HPDE6-E6E7 (cell line): ENCODE measurements around the gene LY6G5C.

Experiments
- DNase-seq: peaks from one replicate; pipeline ENCODE4 v3.0.0; 2011; ENCODE audit warnings: missing footprints; ENCODE audit errors: extremely low spot score

Gene LY6G5C

DNA sequence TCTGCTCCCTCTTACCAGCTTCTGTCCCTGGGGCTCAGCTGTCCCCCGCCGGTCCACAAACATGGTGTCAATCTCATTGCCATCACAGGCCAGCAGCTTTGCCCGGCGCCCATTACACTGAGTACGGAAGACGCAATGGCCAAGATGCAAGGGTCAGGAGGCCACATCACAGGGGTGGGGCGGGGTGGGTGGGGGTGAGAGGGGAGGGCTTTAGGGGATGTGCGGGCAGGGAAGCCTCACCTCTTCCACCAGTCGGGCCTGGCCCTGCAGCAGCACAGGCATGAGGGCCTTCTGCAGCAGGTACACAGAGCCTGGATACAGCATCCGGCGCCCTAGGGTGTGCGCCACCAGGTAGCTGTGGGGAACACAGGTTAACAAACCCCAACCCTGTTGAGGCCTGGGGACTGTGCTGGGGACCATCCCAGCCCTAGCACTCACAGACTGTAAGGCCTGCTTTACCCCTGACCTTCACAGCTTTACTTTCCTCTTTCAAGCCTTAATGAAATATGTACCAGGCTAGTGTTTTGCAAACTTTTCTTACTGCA, 10.8 kb upstream of the LY6G5C start:
- DNase-seq: no peak

DNA sequence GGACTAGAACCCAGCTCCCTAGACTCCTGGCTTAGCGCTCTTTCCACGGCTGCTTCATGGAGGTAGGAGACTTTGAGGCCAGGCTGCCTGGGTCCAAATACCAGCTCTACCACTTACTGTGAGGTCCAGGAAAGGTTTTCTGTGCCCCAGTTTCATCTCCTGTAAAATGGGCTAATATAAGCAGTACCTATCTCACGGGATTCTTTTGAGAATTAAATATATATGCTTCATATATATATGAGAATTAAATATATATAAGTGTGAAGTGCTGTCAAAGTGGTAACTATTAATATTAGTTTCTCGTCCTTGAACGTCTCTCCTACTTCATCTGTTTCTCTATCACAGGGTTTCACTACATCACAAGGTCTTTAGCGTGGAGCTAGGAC, 10.2 kb upstream of the LY6G5C start:
- DNase-seq: no peak

DNA sequence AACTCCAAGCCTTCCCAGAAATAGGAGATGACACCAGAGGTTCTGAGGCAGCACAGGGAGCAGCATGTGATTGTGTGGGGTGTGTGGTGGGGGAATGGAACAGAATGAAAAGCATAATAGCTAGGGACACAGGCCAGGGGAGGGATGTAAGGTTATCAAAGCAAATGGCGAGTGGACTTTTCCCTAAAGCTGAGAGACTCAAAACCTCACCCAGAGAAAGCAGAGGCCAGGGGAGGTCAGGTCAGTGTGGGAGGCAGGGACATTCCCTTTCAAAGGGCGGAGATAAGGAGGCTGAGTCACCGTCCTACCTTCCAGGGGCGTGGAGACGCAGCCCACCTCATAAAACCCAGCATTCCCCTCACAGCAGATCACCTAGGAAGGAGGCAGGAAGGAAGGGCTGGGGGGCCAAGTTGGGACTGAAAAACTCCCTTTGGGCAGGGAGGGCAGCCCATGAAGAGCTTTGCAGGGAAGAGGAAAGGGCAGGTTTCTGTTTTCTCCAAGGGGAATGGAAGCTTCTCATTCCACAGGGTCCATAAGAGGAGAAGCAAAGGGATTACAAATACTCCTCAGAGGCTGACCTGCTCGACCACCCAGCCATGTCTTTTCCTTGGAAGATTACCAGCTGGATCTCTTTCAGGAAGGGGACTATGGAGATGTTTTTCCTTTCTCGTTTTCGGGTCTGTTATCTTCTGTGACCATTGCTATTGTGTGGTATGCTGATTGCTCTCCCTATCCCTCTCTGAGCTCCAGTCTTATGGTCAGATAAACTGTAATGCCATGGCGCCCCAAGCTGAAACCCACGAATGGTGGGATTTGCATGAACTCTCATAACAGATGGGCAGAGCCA, 9.6 kb upstream of the LY6G5C start:
- DNase-seq: no peak

DNA sequence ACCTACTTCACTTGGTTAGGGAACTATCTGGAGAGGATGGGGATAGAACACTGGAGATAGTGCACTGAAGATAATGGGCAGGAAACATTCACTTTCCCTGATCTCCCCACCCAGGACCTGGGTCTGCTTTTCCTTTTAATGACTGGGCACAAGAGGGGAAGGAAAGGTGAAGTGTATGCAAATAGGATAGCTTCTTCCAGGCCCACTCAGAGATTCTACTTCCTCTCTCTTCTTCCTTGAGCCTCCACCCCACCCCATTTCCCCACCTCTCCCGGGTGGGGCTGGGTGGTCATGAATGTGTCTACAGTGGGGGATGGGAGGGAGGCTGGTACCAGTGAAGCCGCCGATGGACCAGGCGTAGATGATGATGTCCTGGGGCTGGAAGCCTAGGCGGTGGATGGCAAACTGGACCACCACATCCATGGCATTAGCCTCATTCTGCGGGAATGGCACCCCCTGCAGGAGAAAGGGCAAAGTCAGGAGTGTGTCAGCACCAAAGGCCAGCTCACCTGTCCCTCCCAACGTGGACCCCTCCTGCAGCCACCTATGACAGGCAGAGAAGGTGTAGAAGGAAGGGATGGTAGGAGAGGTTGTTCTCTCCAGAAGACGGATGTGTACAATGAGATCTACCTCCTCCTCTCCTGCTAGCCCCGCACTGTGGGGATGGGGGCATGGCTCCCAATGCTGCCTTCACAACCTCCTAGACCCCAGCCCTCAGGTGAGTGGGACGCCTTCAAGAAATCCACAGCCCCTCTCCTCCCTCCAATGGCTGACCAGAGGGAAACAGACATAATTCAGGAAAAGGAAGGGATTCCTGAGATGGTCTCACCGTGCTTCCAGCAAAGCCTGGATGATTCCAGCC, 8.6 kb upstream of the LY6G5C start:
- DNase-seq: no peak

DNA sequence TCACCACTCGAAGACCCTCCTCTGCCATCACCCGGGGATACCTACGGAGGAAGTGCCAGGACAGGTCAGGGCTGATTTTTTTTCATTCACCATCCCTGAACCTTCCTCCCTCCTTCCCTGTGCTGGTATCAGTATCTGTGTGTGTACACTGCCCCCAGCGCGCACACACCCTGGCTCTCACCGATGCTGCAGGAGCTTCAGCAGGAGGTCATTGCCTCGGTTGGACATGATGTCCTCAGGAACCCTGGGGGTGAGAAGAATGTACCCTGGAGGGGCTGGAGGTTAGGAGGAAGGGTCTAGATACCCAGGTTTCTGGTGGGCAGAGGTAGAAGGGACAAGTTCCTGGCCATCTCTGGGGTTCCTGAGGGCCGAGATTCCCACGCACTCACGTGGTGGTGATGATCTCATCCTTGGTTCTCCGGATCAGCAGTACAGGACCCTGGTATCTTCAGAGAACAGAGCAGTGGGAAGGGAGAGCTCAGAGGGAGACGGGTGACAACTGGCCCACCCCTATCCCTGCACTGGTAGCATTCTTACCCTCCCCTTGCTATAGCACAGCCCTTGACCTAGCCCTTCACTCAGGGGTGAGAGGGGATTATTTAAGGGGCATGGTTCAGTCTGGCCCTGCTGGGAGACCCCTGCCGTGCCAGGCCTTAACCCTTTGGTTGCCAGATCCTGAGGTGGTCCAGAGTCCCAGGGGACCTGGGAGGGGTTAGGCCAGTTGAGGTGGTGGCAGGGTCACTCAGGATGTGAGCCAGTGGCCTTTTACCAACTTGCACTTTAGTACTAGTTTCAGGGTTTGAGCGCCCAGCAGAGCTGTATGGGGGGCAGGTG, 7.2 kb upstream of the LY6G5C start:
- no peak for DNase-seq

DNA sequence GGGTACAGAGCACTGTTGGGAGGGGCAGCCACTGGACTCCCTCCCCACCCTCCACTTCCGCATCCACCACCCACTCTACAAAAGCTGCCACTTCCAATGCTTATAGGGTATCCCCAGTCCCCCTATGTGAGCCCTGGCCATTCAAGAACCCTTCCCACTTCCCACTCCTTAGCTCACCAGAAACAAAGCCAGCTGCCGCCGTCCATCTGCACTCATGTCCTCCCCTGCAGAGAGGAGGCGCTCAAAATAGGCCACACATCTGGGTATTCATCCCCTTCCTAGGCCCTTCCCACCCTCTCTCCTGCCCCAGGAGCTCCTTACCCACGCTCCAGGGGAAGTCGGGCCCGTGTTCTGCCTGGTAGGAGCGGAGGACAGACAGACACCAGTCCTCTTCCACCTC, 6.5 kb upstream of the LY6G5C start:
- DNase-seq: no peak

DNA sequence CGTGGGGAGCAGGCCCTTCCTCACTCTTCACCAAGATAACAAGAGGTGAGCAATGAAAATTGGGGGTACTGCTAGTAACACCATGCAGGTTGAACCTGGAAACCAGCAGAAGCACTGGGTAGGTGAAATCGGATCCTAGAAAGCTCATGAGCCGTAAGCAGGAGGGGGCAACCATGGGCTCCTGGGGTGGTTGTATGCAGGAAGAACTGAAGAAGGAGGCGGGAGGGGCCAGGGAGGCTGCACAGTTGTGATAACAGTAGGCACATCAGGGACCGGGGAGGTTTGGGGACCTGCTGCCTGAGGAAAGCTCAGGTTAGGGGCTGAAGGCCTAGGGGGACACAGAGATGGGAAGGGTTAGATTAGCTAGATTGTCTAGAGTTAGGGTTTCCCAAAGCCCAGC, 5.6 kb upstream of the LY6G5C start:
- no peak for DNase-seq

DNA sequence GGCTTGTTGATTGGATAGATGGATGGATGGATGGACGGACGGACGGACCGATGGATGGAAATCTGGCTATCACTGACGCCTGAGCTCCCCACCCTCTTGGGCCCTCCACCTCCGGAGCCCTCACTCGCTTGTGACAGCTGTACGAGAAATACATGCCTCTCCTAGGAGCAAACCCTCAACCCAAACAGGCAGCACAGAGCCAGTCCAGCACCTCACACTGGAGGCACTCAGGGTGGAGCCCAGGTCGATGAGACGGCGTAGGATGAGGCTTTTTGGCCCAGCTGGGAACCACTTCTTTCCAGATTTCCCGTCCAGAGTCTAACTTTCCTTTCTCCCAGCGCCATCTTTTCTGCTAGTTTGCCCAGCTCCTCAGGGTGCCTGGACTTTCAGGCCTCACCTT, 2.7 kb upstream of the LY6G5C start:
- DNase-seq: no peak

DNA sequence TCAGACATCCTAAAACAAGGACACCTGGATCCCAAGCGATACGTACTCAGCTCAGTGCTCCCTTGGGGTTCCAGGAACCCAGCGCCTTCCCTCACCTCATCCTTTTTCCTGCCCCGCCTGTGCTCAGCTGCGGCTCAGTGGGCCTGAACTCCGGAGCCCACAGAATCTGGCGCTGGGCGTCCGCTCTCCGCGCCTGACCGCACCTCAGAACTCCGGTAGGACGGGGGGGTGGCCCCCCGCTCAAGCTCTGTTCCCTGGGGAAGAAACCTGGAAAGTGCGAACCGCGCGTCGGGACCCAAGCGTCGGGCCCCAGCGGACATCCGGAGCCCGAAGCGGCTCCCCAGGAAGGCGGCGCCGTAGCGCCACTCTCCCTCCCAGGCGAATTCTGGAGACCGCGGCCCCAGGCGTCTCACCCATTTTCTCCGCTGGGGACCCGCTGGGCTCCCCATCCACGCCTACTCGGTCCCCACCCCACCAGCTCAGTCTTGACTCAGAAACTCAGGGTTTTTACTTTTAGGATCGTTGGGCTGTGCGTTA, 336 bp upstream of the LY6G5C start:
- no peak for DNase-seq

DNA sequence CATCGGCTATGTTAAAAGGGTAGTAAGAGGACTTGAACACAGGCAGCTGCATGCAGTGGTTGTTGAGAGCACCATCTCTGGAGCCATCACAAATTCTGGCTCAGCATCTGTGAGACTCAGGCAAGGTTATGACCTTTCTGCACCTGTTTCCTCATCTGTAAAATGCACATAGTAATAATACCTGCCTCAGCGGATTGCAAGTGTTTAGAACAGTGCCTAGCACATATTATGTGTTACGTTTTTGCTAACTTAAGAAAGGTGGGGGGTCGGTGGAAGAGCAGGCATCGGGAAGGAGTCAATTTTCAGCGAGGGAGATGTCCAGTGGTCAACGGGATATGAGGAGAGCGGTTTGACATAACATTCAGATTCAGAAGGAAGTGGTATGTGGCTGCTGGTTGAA, 2.9 kb downstream of the LY6G5C start:
- no peak for DNase-seq

DNA sequence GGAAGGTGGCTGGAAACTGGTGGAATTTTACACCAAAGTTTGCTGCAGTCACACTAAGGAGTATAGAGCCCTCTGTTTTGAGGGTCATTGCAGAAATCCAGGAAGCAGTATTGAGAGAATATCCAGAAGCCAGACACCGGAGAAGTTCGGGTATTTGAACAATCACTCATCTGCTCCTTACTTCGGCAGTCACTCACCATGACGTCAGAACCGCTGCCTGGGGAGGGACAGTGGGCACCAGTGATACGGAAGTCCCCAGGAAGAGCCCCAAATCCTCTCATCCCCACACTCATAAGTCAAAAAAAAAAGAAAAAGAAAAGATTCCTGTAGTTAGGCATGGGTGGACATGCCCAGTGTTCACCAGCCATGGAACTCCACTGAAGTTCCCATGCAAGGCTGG, 4.0 kb downstream of the LY6G5C start:
- no peak for DNase-seq

DNA sequence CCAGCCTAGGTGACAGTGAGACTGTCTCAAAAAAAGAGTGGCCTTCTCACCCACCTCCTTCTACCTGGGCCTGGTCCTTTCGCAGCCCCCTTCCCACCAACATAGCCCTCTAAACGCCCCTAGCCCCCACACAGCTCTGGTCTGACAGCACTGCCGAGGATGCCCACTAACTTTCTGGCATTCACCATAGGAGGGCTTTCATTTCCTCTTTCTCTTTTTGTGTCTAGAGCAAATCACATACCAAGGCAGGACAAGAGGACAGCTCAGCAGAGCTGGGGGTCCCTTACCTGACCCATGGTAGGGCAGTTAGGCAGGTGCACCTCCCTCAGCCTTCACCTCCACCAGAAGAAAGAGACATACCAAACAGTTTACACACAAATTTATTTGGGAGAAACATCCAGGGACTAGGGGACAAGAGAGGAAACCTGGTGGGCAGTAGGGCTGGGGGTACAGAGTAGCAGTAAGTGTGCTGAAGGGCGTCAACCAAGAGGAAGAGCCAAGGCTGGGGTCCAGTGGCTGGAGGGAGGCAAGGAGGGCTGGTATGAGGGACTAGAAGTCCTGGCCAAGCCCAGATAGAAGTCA, 4.5 kb downstream of the LY6G5C start:
- DNase-seq: no peak

DNA sequence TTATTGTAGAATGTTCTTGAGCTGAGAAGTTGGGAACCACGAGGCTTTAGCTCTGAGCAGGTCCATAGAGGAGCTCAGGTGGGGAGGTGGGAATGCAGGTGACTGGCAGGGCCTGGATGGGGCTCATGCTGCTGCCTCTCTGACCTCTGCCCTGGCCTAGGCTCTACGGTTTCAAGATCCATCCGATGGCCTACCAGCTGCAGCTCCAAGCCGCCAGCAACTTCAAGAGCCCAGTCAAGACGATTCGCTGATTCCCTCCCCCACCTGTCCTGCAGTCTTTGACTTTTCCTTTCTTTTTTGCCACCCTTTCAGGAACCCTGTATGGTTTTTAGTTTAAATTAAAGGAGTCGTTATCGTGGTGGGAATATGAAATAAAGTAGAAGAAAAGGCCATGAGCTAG, 11.2 kb downstream of the LY6G5C start, which contains the start of gene LY6G5B:
LY6G5B (plus strand) TSS at position 301 of the 400 bp plus-strand sequence. CDS start 975 bp downstream, outside the sequence.
- DNase-seq: no peak

DNA sequence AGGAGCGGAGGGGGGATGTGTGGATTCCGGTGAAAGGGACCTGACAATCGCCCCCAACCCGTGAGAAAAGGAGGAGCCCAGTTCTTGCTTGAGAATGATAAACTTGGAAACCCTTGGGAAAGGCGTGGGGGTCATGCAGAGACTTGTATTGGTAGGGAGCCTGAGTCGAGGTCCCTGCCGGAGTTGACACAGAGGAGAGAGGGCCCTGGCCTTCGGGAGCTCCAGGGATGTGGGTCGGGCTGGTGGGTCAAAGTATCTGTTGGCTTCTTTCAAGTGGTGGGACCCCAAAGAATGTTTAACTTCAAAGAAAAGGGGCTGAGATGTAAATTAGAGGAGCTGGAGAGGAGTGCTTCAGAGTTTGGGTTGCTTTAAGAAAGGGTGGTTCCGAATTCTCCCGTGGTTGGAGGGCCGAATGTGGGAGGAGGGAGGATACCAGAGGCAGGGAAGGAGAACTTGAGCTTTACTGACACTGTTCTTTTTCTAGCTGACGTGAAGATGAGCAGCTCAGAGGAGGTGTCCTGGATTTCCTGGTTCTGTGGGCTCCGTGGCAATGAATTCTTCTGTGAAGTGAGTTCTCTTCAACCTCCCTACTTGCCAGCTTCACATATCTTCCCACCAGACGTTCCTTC, 14.4 kb downstream of the LY6G5C start:
- DNase-seq: no peak

DNA sequence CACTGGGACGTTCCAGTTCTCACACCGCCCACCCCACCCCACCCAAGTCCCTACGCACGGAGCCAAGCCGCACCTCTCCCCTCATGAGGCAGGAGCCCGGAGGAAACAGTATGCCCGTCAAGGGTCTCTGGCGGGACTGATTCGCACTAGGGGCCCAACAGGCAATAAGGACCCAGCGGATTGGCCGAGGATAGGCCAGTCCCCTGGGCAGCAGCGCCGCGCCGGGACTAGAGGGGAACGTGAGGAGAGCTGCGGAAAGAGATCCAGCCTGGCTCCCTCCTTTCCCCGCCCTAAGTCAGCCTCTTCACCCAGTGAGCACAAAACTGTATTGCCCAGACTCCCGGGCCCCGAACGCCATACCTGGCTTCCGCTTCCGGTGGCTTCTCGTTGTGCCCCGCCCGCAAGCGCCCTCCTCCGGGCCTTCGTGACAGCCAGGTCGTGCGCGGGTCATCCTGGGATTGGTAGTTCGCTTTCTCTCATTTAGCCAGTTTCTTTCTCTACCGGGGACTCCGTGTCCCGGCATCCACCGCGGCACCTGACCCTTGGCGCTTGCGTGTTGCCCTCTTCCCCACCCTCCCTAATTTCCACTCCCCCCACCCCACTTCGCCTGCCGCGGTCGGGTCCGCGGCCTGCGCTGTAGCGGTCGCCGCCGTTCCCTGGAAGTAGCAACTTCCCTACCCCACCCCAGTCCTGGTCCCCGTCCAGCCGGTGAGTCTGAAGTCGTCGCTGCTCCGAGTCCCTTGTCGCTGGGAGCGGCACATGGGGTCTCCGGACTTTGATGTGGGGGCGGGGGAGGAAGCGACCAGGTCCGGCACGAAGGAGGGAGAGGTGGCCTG, 15.1 kb downstream of the LY6G5C start, which contains the start of gene CSNK2B:
CSNK2B (plus strand) TSS at position 580 of the 836 bp plus-strand sequence. CDS start 752 bp downstream, outside the sequence.
- peak; percentile 96 for DNase-seq

DNA sequence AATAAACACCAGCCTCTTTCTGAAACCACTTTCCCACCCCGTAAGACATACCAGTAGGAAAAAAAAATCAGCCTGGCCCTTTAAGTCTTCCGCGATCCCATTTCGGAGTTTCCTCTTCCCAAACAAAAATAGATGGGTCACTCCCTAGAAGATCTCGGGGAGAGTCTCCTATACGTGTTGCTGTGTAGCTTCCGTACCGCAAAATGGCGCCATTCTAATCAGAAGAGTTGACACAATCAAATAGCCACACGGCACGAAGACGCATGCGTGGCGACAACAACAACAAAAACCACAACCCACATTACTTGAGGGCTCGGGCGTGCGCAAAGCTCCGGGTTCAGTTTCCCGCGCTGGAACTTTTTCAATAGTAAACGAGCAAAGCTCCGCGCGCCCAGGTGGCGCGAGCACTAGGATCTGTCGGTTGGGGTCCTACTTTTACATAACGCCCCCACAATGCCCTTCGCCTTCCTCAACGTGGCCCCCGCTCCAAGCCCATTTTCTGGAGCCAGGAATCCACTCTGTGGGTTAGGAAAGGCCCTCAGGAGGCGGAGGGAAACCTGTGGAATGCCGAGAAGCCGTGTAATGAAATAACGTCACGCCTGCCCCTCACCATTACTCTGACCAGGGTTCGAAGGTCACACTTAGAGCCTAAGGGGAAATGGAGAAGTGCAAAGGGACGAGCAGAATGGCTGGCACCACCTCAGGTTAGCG, 15.9 kb downstream of the LY6G5C start, which contains the start of gene GPANK1:
GPANK1 (minus strand) TSS at position 208 of the 711 bp plus-strand sequence. CDS start 519 bp downstream, outside the sequence.
- peak; percentile 70 for DNase-seq

DNA sequence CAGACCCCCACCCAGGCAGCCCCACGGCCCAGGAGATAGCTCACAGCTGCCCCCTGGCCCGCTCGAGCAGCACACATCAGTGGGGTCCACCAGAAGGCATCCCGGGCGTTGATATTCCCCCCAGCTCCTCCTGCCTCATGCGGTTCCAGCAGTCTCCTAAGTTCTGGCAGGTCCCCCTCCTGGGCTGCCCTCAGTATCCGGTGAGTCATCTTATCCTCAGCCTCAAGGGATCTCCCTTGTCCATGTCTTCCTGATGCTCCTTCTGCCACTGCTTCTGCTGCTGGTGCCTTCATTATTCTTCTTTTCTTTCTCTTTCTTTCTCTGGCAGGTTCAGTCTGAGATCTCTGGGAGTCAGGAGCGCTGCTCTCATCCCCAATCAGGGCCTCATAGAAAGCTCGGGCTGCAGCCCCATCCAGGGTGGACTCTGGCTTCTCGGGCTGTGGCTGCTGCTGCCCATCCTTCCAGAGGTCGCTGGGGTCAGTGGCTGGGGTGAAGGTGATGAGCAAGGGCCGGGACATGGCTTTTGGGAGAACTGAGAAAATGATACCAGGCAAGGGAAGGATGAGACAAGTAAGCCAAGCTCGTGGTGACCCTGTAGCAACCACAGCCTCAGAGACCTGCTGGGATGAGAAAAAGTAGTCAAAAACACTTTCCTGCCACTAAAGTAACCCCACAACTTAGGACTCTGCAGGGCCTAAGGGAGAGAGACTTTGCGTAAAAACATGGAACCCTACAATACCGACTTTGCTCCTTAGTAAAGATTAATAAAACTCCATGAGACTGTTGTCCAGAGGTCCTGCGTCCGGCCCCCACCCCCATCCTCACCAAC, 16.7 kb downstream of the LY6G5C start:
- DNase-seq: no peak
